HCT116 (cell line): ENCODE data around the gene FOXP1. TPM values are rescaled to one million over a fixed set of nuclear protein-coding genes. Genes with fewer than 3 reads are reported as not detected.

ENCODE experiments used
- ATAC-seq: fragments of 200-7000 bp; cut with Tn5 transposase; 2 replicates; pipeline ENCODE4 v1.9.1; 2020; ENCODE audit warnings: mild to moderate bottlenecking, moderate library complexity
- BruUV-seq: library from RNA; stranded (reverse); fragments of 400-500 nt; replicated peaks from 2 replicates; lab custom pipeline; 2021; lab: Mats Ljungman, UMichigan
- CTCF ChIA-PET: fragments of 300-600 bp; sonication (Branson Sonifier 250); formaldehyde crosslinking; loops from one replicate; lab custom pipeline; 2021; ENCODE audit warnings: antibody characterized with exemption; lab: Charles Lee
- POLR2A ChIA-PET: fragments of 300-600, 350-600 bp; sonication (Branson Sonifier 250); formaldehyde crosslinking; loops from one replicate; lab custom pipeline; 2021; ENCODE audit warnings: antibody characterized with exemption; lab: Charles Lee
- RAD21 ChIA-PET, 2 experiments: fragments of 300-600 bp; sonication (Branson Sonifier 250); formaldehyde crosslinking; loops; one replicate each; lab custom pipeline; 2023; ENCODE audit warnings: low total read pairs in 2 of 2; ENCODE audit not compliant: uncharacterized antibody in 2 of 2, unreplicated experiment in 2 of 2, low non-redundant PET in 1 of 2; lab: Charles Lee
- DNase-seq: peaks from one replicate; pipeline ENCODE4 v3.0.0-alpha.2; 2010; ENCODE audit warnings: low read depth, low spot score
- H2AFZ ChIP-seq: fragments of 200-600 bp; shearing (Covaris generic), sonication (generic); 2 replicates; pipeline ENCODE4 v1.6.1; 2017; ENCODE audit warnings: low read depth, mixed run types, mixed read lengths, antibody characterized with exemption, low read length; ENCODE audit not compliant: poor library complexity, severe bottlenecking
- H3K27ac ChIP-seq: 2 replicates; pipeline ENCODE4 v1.5.1; 2012; ENCODE audit warnings: low read depth, low read length
- H3K27me3 ChIP-seq: fragments of 200-600 bp; sonication (generic); 2 replicates; pipeline ENCODE4 v1.6.1; 2016; ENCODE audit warnings: mixed run types, low read length, mixed read lengths; ENCODE audit not compliant: insufficient read depth
- H3K36me3 ChIP-seq, 2 experiments: fragments of 200-500 bp in 1 of 2; fragments of 200-600 bp in 1 of 2; sonication (Bioruptor generic) in 1 of 2; sonication (generic) in 1 of 2; 2 replicates each; pipeline versions ENCODE4 v1.5.1 to v1.6.1; 2014 to 2016; ENCODE audit warnings: low read length in 2 of 2, inconsistent platforms in 1 of 2, mixed read lengths in 1 of 2, mixed run types in 1 of 2; ENCODE audit not compliant: insufficient read depth in 2 of 2, control insufficient read depth in 1 of 2
- H3K4me1 ChIP-seq, 2 experiments: fragments of 200-600 bp in 1 of 2; sonication (generic) in 1 of 2; 2 replicates each; pipeline versions ENCODE4 v1.5.1 to v1.6.1; 2012 to 2017; ENCODE audit warnings: low read length in 2 of 2, inconsistent platforms in 1 of 2, mild to moderate bottlenecking in 1 of 2, mixed read lengths in 1 of 2, mixed run types in 1 of 2, moderate library complexity in 1 of 2; ENCODE audit not compliant: insufficient read depth in 2 of 2, control insufficient read depth in 1 of 2
- H3K4me2 ChIP-seq: fragments of 200-600 bp; sonication (generic); 2 replicates; pipeline ENCODE4 v1.6.1; 2017; ENCODE audit warnings: mixed run types, low read length, mixed read lengths
- H3K4me3 ChIP-seq, 2 experiments: fragments of 200-600 bp in 1 of 2; sonication (generic) in 1 of 2; replicated peaks in 1 of 2; 2 replicates each; pipeline ENCODE4 v1.5.1; 2011 to 2016; ENCODE audit warnings: low read length in 2 of 2, control low read depth in 1 of 2, low read depth in 1 of 2, mild to moderate bottlenecking in 1 of 2, mixed read lengths in 1 of 2, mixed run types in 1 of 2
- H3K79me2 ChIP-seq: fragments of 200-600 bp; sonication (generic); 2 replicates; pipeline ENCODE4 v1.6.1; 2017; ENCODE audit warnings: mild to moderate bottlenecking, mixed run types, low read length, moderate library complexity, mixed read lengths; ENCODE audit not compliant: insufficient read depth
- H3K9ac ChIP-seq: fragments of 200-600 bp; sonication (generic); 2 replicates; pipeline ENCODE4 v1.6.1; 2016; ENCODE audit warnings: low read length, mixed read lengths
- H3K9me2 ChIP-seq: fragments of 200-600 bp; sonication (generic), shearing (Covaris generic); 2 replicates; pipeline ENCODE4 v1.6.1; 2017; ENCODE audit warnings: mixed run types, mild to moderate bottlenecking, moderate library complexity; ENCODE audit not compliant: insufficient read depth
- H3K9me3 ChIP-seq, 2 experiments: fragments of 200-500 bp in 1 of 2; fragments of 200-600 bp in 1 of 2; sonication (Bioruptor generic) in 1 of 2; sonication (generic) in 1 of 2; 2 replicates each; pipeline ENCODE4 v1.6.1; 2014 to 2017; ENCODE audit warnings: low read length in 2 of 2, mixed read lengths in 2 of 2, inconsistent platforms in 1 of 2, low read depth in 1 of 2, mild to moderate bottlenecking in 1 of 2, mixed run types in 1 of 2, moderate library complexity in 1 of 2; ENCODE audit not compliant: control insufficient read depth in 1 of 2, insufficient read depth in 1 of 2
- H4K20me1 ChIP-seq: fragments of 200-600 bp; sonication (generic), shearing (Covaris generic); 2 replicates; pipeline ENCODE4 v1.6.1; 2017; ENCODE audit warnings: mixed run types, mild to moderate bottlenecking, moderate library complexity; ENCODE audit not compliant: insufficient read depth
- ELF1 ChIP-seq: IDR thresholded peaks from 2 replicates; pipeline ENCODE4 v1.6.1; 2012; ENCODE audit warnings: low read depth, borderline replicate concordance
- EZH2 ChIP-seq: fragments of 200-600 bp; sonication (generic); IDR thresholded peaks from 2 replicates; pipeline ENCODE4 v1.6.1; 2017; ENCODE audit warnings: antibody characterized with exemption, mixed run types
- FOSL1 ChIP-seq: IDR thresholded peaks from 2 replicates; pipeline ENCODE4 v1.6.1; 2012; ENCODE audit warnings: low read depth
- POLR2AphosphoS5 ChIP-seq: IDR thresholded peaks from 2 replicates; pipeline ENCODE4 v1.6.1; 2011; ENCODE audit warnings: mild to moderate bottlenecking, low read depth, low read length, moderate library complexity
- RAD21 ChIP-seq: IDR thresholded peaks from 2 replicates; pipeline ENCODE4 v1.6.1; 2012; ENCODE audit warnings: low read depth, mild to moderate bottlenecking
- SP1 ChIP-seq: IDR thresholded peaks from 2 replicates; pipeline ENCODE4 v1.6.1; 2012; ENCODE audit warnings: low read depth
- TCF7L2 ChIP-seq: IDR thresholded peaks from 2 replicates; pipeline ENCODE4 v1.7.0; 2011; ENCODE audit warnings: borderline replicate concordance, inconsistent platforms; ENCODE audit not compliant: insufficient read depth, insufficient read length; ENCODE audit errors: extremely low read depth
- YY1 ChIP-seq: IDR thresholded peaks from 2 replicates; pipeline ENCODE4 v1.6.1; 2011; ENCODE audit warnings: low read length, low read depth, moderate library complexity, mild to moderate bottlenecking; ENCODE audit not compliant: insufficient replicate concordance; ENCODE audit errors: extremely low read depth
- ZNF274 ChIP-seq: fragments of 200-500 bp; sonication (Bioruptor generic); IDR thresholded peaks from 2 replicates; pipeline ENCODE4 v1.6.1; 2014; ENCODE audit warnings: mild to moderate bottlenecking, low read depth, low read length, inconsistent platforms
- intact Hi-C: fragments of 100-400 bp; cut with micrococcal nuclease; formaldehyde crosslinking; loops from 2 replicates; pipeline ENCODE4 v1.10.0; 2022
- total RNA-seq: library from RNA; stranded (reverse); gene quantifications from one replicate; pipeline ENCODE4 v1.2.1, GENCODE V29; 2021; ENCODE audit not compliant: unreplicated experiment
- TF ChIP-seq, protein P1 (sequence below), 3 experiments: fragments of 200-600 bp in 1 of 3; sonication (generic) in 1 of 3; IDR thresholded peaks in 2 of 3; conservative IDR thresholded peaks in 1 of 3; 2 replicates each; pipeline ENCODE4 v1.5.1; 2012 to 2017; ENCODE audit warnings: low read depth in 2 of 3, low read length in 2 of 3, antibody characterized with exemption in 1 of 3, borderline replicate concordance in 1 of 3, control low read depth in 1 of 3, mild to moderate bottlenecking in 1 of 3, mixed read lengths in 1 of 3, mixed run types in 1 of 3, moderate library complexity in 1 of 3; ENCODE audit not compliant: insufficient read depth in 1 of 3
- TF ChIP-seq, protein P2 (sequence below): IDR thresholded peaks from 2 replicates; pipeline ENCODE4 v1.6.1; 2012

FOXP1 gene
- total RNA-seq, 1 experiment from 2014 or later = 11.4 TPM

DNA sequence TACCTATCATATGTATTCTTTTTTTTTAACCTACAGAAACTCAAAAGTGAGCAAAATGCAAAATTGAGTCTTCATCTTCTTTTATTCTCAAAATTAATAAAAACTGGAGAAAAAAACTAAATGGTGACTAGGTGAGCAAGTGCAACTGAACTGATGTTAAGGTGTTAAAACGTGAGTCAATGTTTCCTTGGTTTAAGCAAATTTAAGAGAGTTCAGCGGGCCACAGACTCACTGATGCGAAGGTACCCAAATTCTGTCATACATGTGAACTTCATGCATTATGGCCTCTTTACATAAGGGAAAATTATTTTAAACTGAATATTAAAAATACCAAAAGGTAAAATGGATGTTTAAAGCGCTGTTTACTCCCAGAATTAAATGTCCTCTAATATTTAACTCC lies 206.6 kb downstream of the FOXP1 start:
- intact Hi-C loops = no loop called here
- Histone ChIP-seq H3K27me3 (no peaks in the 10 kb centered on the region), H3K36me3 (no peaks in the 10 kb centered on the region), H3K9me2 (no peaks in the 10 kb centered on the region), H3K79me2 (no peaks in the 10 kb centered on the region), H3K9me3 (no peaks in the 10 kb centered on the region), H3K9ac (no peak overlapping the region), H2AFZ (no peak overlapping the region), H3K4me3 (no peak overlapping the region), H4K20me1 (no peaks in the 10 kb centered on the region), H3K4me1 (no peaks in the 10 kb centered on the region), H3K27ac (no peak overlapping the region), H3K4me2 (no peak overlapping the region)
- POLR2A ChIA-PET = no interaction called here
- DNase-seq (no peak), ATAC-seq (no peak)
- RAD21 ChIA-PET = no interaction called here
- TF ChIP-seq, protein P1, sequence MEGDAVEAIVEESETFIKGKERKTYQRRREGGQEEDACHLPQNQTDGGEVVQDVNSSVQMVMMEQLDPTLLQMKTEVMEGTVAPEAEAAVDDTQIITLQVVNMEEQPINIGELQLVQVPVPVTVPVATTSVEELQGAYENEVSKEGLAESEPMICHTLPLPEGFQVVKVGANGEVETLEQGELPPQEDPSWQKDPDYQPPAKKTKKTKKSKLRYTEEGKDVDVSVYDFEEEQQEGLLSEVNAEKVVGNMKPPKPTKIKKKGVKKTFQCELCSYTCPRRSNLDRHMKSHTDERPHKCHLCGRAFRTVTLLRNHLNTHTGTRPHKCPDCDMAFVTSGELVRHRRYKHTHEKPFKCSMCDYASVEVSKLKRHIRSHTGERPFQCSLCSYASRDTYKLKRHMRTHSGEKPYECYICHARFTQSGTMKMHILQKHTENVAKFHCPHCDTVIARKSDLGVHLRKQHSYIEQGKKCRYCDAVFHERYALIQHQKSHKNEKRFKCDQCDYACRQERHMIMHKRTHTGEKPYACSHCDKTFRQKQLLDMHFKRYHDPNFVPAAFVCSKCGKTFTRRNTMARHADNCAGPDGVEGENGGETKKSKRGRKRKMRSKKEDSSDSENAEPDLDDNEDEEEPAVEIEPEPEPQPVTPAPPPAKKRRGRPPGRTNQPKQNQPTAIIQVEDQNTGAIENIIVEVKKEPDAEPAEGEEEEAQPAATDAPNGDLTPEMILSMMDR (IDR thresholded peaks at IDR 0.05 in 2 of 3, conservative IDR thresholded peaks at IDR 0.05 in 1 of 3; ENCODE audit: borderline replicate concordance in 1 of 3, insufficient read depth in 1 of 3, low read depth in 2 of 3, low read length in 2 of 3) = no peak
- no peak for TF ChIP-seq EZH2
- no peak for TF ChIP-seq ZNF274
- no peak for TF ChIP-seq YY1
- TF ChIP-seq POLR2AphosphoS5 = no peak
- TF ChIP-seq ELF1 = no peak
- no peak for TF ChIP-seq RAD21
- TF ChIP-seq, protein P2, sequence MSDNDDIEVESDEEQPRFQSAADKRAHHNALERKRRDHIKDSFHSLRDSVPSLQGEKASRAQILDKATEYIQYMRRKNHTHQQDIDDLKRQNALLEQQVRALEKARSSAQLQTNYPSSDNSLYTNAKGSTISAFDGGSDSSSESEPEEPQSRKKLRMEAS = no peak
- TF ChIP-seq TCF7L2 = no peak
- no peak for TF ChIP-seq SP1
- TF ChIP-seq FOSL1 = no peak
- BruUV-seq = no TSS peak
- CTCF ChIA-PET = no interaction called here
